H9 (cell line): ENCODE measurements around the gene ETV3L. TPM values are rescaled to one million over a fixed set of nuclear protein-coding genes. Genes with fewer than 3 reads are reported as not detected.

Experiments used
- DNase-seq: peaks from one replicate; pipeline ENCODE4 v3.0.0-alpha.2; 2017
- H2AFZ ChIP-seq: one replicate; pipeline ENCODE4 v1.6.1; 2013; ENCODE audit warnings: mild to moderate bottlenecking, low read length, control low read depth, moderate library complexity
- H2AK5ac ChIP-seq: 2 replicates; pipeline ENCODE4 v1.6.1; 2013; ENCODE audit warnings: low read length, control low read depth, mixed read lengths; ENCODE audit not compliant: insufficient read length
- H2BK120ac ChIP-seq: one replicate; pipeline ENCODE4 v1.6.1; 2013; ENCODE audit warnings: low read depth, mild to moderate bottlenecking, low read length, control low read depth, inconsistent platforms; ENCODE audit not compliant: poor library complexity, severe bottlenecking
- H2BK12ac ChIP-seq: 2 replicates; pipeline ENCODE4 v1.6.1; 2013; ENCODE audit warnings: low read length, control low read depth, mixed read lengths, low read depth; ENCODE audit not compliant: insufficient read length
- H2BK15ac ChIP-seq: 2 replicates; pipeline ENCODE4 v1.6.1; 2013; ENCODE audit warnings: low read depth, low read length, control low read depth
- H2BK20ac ChIP-seq: one replicate; pipeline ENCODE4 v1.6.1; 2013; ENCODE audit warnings: low read depth, mild to moderate bottlenecking, low read length, control low read depth, inconsistent platforms; ENCODE audit not compliant: poor library complexity, severe bottlenecking
- H2BK5ac ChIP-seq: 2 replicates; pipeline ENCODE4 v1.6.1; 2013; ENCODE audit warnings: low read length, control low read depth, mixed read lengths; ENCODE audit not compliant: insufficient read length
- H3K14ac ChIP-seq: 2 replicates; pipeline ENCODE4 v1.6.1; 2013; ENCODE audit warnings: low read length, control low read depth; ENCODE audit not compliant: insufficient read depth
- H3K18ac ChIP-seq: 2 replicates; pipeline ENCODE4 v1.6.1; 2013; ENCODE audit warnings: low read depth, mild to moderate bottlenecking, mixed read lengths, low read length, control low read depth; ENCODE audit not compliant: insufficient read length
- H3K23ac ChIP-seq: 2 replicates; pipeline ENCODE4 v1.6.1; 2013; ENCODE audit warnings: low read length, control low read depth, mixed read lengths, low read depth; ENCODE audit not compliant: insufficient read length
- H3K23me2 ChIP-seq: 2 replicates; pipeline ENCODE4 v1.6.1; 2013; ENCODE audit warnings: low read depth, mild to moderate bottlenecking, mixed read lengths, low read length, control low read depth; ENCODE audit not compliant: insufficient read length, poor library complexity, severe bottlenecking
- H3K27ac ChIP-seq: 2 replicates; pipeline ENCODE4 v1.5.1; 2013; ENCODE audit warnings: low read length, control low read depth, mixed read lengths, low read depth; ENCODE audit not compliant: insufficient read length
- H3K27me3 ChIP-seq: 2 replicates; pipeline ENCODE4 v1.6.1; 2013; ENCODE audit warnings: low read length, control low read depth, inconsistent platforms; ENCODE audit not compliant: insufficient read depth
- H3K4ac ChIP-seq: 2 replicates; pipeline ENCODE4 v1.6.1; 2013; ENCODE audit warnings: low read depth, mild to moderate bottlenecking, control low read depth, inconsistent platforms, low read length, moderate library complexity
- H3K4me1 ChIP-seq: 2 replicates; pipeline ENCODE4 v1.6.1; 2013; ENCODE audit warnings: low read length, control low read depth, inconsistent platforms; ENCODE audit not compliant: insufficient read depth
- H3K4me2 ChIP-seq: 2 replicates; pipeline ENCODE4 v1.6.1; 2013; ENCODE audit warnings: low read length, control low read depth, mixed read lengths; ENCODE audit not compliant: insufficient read length, insufficient read depth
- H3K56ac ChIP-seq: 2 replicates; pipeline ENCODE4 v1.6.1; 2013; ENCODE audit warnings: low read depth, mild to moderate bottlenecking, mixed read lengths, low read length, control low read depth; ENCODE audit not compliant: insufficient read length
- H3K79me1 ChIP-seq: 2 replicates; pipeline ENCODE4 v1.6.1; 2013; ENCODE audit warnings: low read depth, mild to moderate bottlenecking, moderate library complexity, low read length, control low read depth, inconsistent platforms; ENCODE audit not compliant: insufficient read depth, poor library complexity, severe bottlenecking
- H3K79me2 ChIP-seq: 2 replicates; pipeline ENCODE4 v1.6.1; 2013; ENCODE audit warnings: low read length, control low read depth, inconsistent platforms; ENCODE audit not compliant: insufficient read depth
- H3K9ac ChIP-seq: 2 replicates; pipeline ENCODE4 v1.6.1; 2013; ENCODE audit warnings: low read length, control low read depth, mixed read lengths; ENCODE audit not compliant: insufficient read length; ENCODE audit errors: extremely low read depth
- H3K9me3 ChIP-seq: one replicate; pipeline ENCODE4 v1.6.1; 2013; ENCODE audit warnings: low read depth, low read length, inconsistent platforms; ENCODE audit not compliant: control insufficient read depth
- H3T11ph ChIP-seq: one replicate; pipeline ENCODE4 v1.6.1; 2013; ENCODE audit warnings: mild to moderate bottlenecking, low read length, control low read depth, inconsistent platforms
- H4K20me1 ChIP-seq: one replicate; pipeline ENCODE4 v1.6.1; 2013; ENCODE audit not compliant: control insufficient read depth, insufficient read length, insufficient read depth
- H4K5ac ChIP-seq: 2 replicates; pipeline ENCODE4 v1.6.1; 2013; ENCODE audit warnings: low read depth, mild to moderate bottlenecking, mixed read lengths, low read length, control low read depth; ENCODE audit not compliant: insufficient read length
- H4K8ac ChIP-seq: replicated peaks from 2 replicates; pipeline ENCODE4 v1.6.1; 2013; ENCODE audit warnings: low read length, control low read depth, mixed read lengths, low read depth; ENCODE audit not compliant: insufficient read length
- H4K91ac ChIP-seq: 2 replicates; pipeline ENCODE4 v1.6.1; 2013; ENCODE audit warnings: low read depth, mild to moderate bottlenecking, moderate library complexity, mixed read lengths, low read length, control low read depth; ENCODE audit not compliant: insufficient read length
- H3K27ac Mint-ChIP-seq, 3 experiments: 2 replicates in 2 of 3; 3 replicates in 1 of 3; pipeline ENCODE4 v1.8.0; 2020 to 2021; ENCODE audit warnings: mixed read lengths in 3 of 3, mild to moderate bottlenecking in 1 of 3, moderate library complexity in 1 of 3
- H3K27me3 Mint-ChIP-seq: 2 replicates; pipeline ENCODE4 v1.8.0; 2021; ENCODE audit warnings: low read depth, mild to moderate bottlenecking, moderate library complexity, mixed read lengths
- H3K36me3 Mint-ChIP-seq, 3 experiments: 2 replicates in 2 of 3; 3 replicates in 1 of 3; pipeline ENCODE4 v1.8.0; 2020 to 2021; ENCODE audit warnings: low read depth in 3 of 3, mixed read lengths in 3 of 3; ENCODE audit not compliant: insufficient read depth in 1 of 3
- H3K4me1 Mint-ChIP-seq, 2 experiments: 2 replicates each; pipeline ENCODE4 v1.8.0; 2020; ENCODE audit warnings: mixed read lengths in 2 of 2
- H3K4me3 Mint-ChIP-seq, 2 experiments: 2 replicates in 1 of 2; 3 replicates in 1 of 2; pipeline ENCODE4 v1.8.0; 2020 to 2021; ENCODE audit warnings: mild to moderate bottlenecking in 2 of 2, mixed read lengths in 2 of 2, moderate library complexity in 1 of 2
- H3K9me3 Mint-ChIP-seq, 2 experiments: 2 replicates in 1 of 2; 3 replicates in 1 of 2; pipeline ENCODE4 v1.8.0; 2020; ENCODE audit warnings: mild to moderate bottlenecking in 2 of 2, mixed read lengths in 2 of 2, moderate library complexity in 1 of 2
- WGBS: extraction: QIAGEN DNeasy Blood & Tissue Kit; methylation state at CpG from one replicate; pipeline ENCODE4 v1.1.7; 2013; ENCODE audit warnings: missing lambda C conversion rate, low lambda C conversion rate, mixed read lengths; ENCODE audit not compliant: insufficient read length; ENCODE audit errors: extremely low coverage; 5-methylcytosine and 5-hydroxymethylcytosine counted together
- total RNA-seq: library from RNA; stranded (reverse); gene quantifications from 2 replicates; pipeline ENCODE4 v1.2.1, GENCODE V29; 2021
- TF ChIP-seq, protein P1 (sequence below): fragments of 200-600 bp; sonication (generic); conservative IDR thresholded peaks from 3 replicates; pipeline ENCODE4 v1.8.0; 2021; ENCODE audit warnings: antibody characterized with exemption, mild to moderate bottlenecking

Gene ETV3L
- total RNA-seq, 1 experiment from 2014 or later = 0.96 TPM

DNA sequence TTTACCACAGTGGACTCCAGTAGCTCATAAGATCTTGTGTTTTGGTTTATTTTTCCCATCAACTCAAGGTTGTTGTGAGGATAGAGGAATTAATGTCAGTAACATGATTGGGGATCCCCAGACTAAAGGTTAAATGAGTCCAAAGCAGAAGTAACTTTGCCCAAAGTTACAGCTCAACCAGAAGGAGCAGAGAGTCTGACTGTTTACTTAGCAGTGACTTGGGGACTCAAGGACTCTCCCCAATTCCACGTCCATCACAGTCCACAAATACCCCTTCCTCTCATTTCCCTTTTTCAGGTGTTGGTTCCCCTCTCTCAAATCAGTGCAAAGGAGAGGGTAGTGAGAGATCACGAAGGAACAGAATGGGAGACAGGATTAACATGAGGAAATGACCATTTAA, 42.6 kb upstream of the ETV3L start:
- Histone ChIP-seq H3K4me1 (peaks cover 2% of the 10 kb centered on the region; the same call in 1 of the 2 replicates), H2BK12ac (no peak overlapping the region), H3K27me3 (peaks cover 3% of the 10 kb centered on the region; the same call in 1 of the 2 replicates), H3K4me2 (no peak overlapping the region), H4K5ac (no peak overlapping the region), H2BK5ac (no peak overlapping the region), H3K14ac (no peak overlapping the region), H3K9me3 (no peaks in the 10 kb centered on the region), H2BK120ac (no peak overlapping the region), H4K8ac (no peak overlapping the region), H4K91ac (no peak overlapping the region), H3K18ac (no peak overlapping the region), H3K79me1 (no peaks in the 10 kb centered on the region), H2BK15ac (no peak overlapping the region), H4K20me1 (no peaks in the 10 kb centered on the region), H2AFZ (no peak overlapping the region), H3K79me2 (peaks cover 6% of the 10 kb centered on the region; the same call in 1 of the 2 replicates), H3T11ph (no peak overlapping the region), H2BK20ac (no peak overlapping the region), H3K9ac (no peak overlapping the region), H3K4ac (no peak overlapping the region), H3K23me2 (peaks cover 13% of the 10 kb centered on the region), H3K27ac (no peak overlapping the region), H3K23ac (no peak overlapping the region), H3K56ac (no peak overlapping the region), H2AK5ac (no peak overlapping the region)
- H3K4me1 Mint-ChIP-seq = peaks cover 40 to 44% of the 10 kb centered on the region in 2 experiments
- DNase-seq = no peak
- H3K36me3 Mint-ChIP-seq = no peaks in the 10 kb centered on the region
- no peaks in the 10 kb centered on the region for H3K9me3 Mint-ChIP-seq
- H3K27me3 Mint-ChIP-seq = no peaks in the 10 kb centered on the region
- no CpG with 5 or more reads among the region's 2 CpGs for WGBS
- TF ChIP-seq, protein P1, sequence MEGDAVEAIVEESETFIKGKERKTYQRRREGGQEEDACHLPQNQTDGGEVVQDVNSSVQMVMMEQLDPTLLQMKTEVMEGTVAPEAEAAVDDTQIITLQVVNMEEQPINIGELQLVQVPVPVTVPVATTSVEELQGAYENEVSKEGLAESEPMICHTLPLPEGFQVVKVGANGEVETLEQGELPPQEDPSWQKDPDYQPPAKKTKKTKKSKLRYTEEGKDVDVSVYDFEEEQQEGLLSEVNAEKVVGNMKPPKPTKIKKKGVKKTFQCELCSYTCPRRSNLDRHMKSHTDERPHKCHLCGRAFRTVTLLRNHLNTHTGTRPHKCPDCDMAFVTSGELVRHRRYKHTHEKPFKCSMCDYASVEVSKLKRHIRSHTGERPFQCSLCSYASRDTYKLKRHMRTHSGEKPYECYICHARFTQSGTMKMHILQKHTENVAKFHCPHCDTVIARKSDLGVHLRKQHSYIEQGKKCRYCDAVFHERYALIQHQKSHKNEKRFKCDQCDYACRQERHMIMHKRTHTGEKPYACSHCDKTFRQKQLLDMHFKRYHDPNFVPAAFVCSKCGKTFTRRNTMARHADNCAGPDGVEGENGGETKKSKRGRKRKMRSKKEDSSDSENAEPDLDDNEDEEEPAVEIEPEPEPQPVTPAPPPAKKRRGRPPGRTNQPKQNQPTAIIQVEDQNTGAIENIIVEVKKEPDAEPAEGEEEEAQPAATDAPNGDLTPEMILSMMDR = no peak
- no peak overlapping the region for H3K27ac Mint-ChIP-seq
- no peak overlapping the region for H3K4me3 Mint-ChIP-seq
